ENCODE measurements around the gene DDA1.
A peak's percentile ranks its signal among the peaks of the same experiment; 100 is the strongest.
"Not testable (repeated sequence)": the region's sequence is repeated elsewhere in the genome, so short reads cannot be mapped to it uniquely, and the experiment has no call there.

Gene DDA1

DNA sequence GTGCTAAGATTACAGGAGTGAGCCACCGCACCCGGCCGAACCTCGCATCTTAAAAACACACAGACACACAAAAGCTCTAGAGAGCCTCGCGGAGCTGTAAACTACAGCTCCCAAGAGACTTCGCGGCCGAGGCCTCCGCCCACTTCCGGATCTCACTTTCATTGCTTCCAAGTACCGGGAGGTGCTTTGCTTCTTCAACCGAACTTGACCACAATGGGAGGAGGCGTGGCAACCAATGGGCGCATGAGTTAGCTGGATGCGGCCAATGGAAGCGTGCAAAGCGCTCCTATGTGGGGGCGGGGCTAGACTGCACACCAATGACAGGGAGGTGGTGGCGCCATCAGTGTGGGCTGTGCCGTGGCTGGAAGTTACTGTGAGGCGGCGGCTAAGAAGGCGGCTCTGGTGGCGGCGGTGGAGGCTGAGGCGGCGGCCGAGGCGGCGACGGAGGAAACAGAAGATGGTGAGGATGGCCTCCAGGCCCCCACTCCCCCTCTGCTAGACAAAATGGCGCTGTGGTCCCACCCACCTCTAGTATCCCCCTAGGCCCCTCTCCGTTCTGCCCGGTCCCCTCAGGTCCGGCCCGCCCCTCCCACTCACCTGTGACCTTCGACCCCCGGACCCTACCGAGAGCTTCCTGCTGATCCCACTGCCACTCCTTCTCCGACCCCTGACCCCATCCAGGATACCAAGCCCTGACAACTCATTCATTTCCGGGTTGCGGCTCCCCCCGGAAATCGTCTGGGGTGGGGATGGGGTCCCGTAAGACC lies at the start of gene DDA1:
Gene DDA1 (plus strand): TSS at position 366 of the 767 bp plus-strand sequence. CDS start 92 bp downstream, at position 458.
- peak within 1 kb of the TSS; percentile 90 for H3K4me3 Mint-ChIP-seq
- peaks cover 56% of the 10 kb centered on the region for H3K4me1 Mint-ChIP-seq
- peaks cover 25% of the 10 kb centered on the region for H3K36me3 Mint-ChIP-seq
- H3K27me3 Mint-ChIP-seq = no peaks in the 10 kb centered on the region
- H3K27ac Mint-ChIP-seq = peak within 1 kb of the TSS; percentile 86
- peak; percentile 90 for ATAC-seq
- no peaks in the 10 kb centered on the region for H3K9me3 Mint-ChIP-seq

DNA sequence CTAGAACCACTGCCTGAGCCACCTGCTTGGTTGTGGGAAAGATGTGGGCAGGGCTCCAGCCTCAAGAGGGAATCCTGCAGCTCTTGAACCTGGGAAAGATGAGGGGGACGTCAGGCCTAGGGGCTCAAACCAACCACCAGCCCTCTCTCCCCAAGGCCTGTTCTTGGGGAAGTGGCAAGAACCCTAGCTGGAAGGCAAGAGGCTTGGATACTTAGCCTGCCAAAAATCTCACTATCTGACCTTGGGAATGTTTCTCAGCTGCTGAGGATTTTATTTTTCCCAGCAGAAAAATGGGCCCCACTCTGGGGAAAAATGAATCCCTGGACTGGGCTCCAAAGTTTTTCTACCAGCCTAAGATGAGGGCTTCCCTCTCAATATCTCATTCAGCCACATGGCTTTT lies 49.4 kb upstream of the DDA1 start:
- H3K27ac Mint-ChIP-seq = no peak overlapping the region
- peaks cover 7% of the 10 kb centered on the region for H3K4me1 Mint-ChIP-seq
- ATAC-seq = no peak
- H3K4me3 Mint-ChIP-seq = no peak overlapping the region
- no peaks in the 10 kb centered on the region for H3K36me3 Mint-ChIP-seq
- no peaks in the 10 kb centered on the region for H3K27me3 Mint-ChIP-seq
- H3K9me3 Mint-ChIP-seq = no peaks in the 10 kb centered on the region

DNA sequence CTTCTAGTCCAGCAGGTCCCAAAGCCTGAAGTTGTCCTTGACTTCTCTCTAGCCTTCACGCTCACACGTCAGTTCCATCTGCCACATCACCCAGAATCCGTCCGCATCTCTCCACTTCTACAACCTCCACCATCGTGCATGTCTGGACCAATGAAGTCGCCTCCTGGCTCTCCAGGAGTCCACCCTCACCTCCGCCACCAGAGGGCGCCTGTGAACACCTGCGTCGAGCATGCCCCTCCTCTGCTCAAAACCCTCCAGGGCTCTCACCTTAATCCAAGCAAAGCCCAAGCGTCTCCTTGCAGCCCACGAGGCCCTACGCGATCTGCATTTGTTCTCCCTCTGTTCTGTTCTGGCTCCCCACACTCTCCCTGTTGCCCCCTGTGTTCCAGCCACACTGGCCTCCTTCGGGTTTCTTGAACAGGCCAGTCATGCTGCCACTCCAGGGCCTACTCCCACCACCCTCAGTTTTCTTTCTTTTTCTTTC lies 48.5 kb upstream of the DDA1 start:
- Mint-ChIP-seq H3K4me1 (peaks cover 8% of the 10 kb centered on the region), H3K9me3 (no peaks in the 10 kb centered on the region), H3K36me3 (no peaks in the 10 kb centered on the region), H3K4me3 (no peak overlapping the region), H3K27ac (no peak overlapping the region), H3K27me3 (no peaks in the 10 kb centered on the region)
- peak; percentile 97 for ATAC-seq

DNA sequence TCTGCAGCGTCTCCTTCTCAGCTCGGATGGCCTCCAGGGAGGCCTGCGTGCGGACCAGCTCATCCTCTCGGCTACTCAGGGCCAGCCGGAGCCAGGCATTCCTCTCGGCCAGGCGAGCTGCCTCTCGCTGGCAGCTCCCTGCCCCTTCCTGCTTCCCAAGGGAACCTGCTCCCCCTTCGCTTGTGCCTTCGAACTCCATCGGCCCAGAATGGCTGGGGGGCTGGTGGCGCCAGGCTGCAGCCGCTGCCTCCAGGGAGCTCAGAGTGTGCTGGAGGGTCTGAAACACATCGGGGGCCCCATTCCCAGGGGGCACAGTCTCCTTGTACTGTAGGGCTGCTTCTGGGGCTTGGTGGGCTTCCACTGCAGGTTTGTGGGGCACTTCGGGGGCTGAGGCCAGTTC lies 46.8 kb upstream of the DDA1 start:
- Mint-ChIP-seq H3K4me3 (no peak overlapping the region), H3K36me3 (no peaks in the 10 kb centered on the region), H3K27me3 (no peaks in the 10 kb centered on the region), H3K4me1 (peaks cover 19% of the 10 kb centered on the region), H3K9me3 (no peaks in the 10 kb centered on the region), H3K27ac (no peak overlapping the region)
- no peak for ATAC-seq

DNA sequence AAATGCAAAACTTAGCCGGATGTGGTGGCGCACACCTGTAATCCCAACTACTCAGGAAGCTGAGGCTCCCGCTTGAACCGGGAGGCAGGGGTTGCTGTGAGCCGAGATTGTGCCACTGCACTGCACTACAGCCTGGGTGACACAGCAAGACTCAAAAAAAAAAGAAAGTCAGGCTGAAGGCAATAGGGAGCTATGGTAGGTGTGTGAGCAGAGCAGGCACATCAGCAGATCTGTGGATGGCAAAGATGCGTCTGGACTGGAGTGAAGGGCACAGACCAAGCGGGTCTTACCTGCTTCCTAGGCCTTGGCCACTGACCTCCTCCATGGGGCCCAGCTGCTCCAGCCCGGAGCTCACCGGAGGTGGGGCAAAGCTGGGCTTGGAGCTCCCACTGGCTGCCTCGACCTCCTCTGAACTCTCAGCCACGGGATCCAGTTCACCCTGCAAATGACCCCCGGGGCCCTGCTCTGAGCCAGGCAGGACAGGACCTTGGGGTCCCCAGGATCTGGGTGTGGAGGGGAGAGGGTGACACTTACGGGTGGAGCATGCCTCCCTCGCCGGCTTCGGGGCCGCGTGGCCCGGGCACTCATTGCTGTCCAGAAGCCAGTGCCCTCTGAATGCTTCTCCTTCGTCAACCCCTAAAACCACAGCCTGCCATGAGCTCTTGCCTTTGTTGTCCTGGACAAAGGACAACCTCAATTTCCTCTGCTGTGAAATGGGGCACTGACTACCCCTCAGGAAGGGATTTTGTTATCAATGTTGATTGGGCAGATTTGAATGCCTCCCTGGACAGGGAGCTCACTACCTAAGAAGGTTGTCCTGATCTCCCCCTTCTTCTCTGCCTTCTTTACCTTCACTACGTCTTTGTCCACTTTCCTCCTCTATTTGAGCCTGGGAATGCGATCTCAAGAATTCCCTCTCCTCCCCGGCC lies 45.4 kb upstream of the DDA1 start:
- ATAC-seq = no peak
- H3K4me1 Mint-ChIP-seq = peaks cover 30% of the 10 kb centered on the region
- no peaks in the 10 kb centered on the region for H3K27me3 Mint-ChIP-seq
- no peaks in the 10 kb centered on the region for H3K9me3 Mint-ChIP-seq
- H3K27ac Mint-ChIP-seq = peak overlapping the region; percentile 76
- H3K36me3 Mint-ChIP-seq = no peaks in the 10 kb centered on the region
- H3K4me3 Mint-ChIP-seq = no peak overlapping the region

DNA sequence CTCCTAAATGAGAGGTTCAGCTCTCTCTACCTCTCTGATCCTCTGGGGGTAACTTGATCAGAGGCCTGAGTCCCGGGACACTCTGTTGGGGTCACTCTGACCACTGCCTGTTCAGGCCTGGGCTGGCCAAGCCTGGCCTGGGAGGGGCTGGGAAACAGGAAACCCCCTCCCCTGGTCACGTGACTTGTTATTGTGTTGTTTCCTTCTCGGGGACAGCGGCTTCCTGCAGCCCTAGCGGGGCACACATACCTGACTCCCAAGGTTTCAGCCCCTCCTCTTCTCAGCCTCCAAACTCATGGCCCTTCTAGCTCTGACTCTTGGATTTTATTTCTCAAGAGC lies 44.8 kb upstream of the DDA1 start, which contains the start of gene USHBP1:
Gene USHBP1 (minus strand): TSS at position 105 of the 339 bp plus-strand sequence. CDS start 446 bp downstream, outside the sequence.
- peaks cover 3% of the 10 kb centered on the region for H3K36me3 Mint-ChIP-seq
- no peak within 1 kb of the TSS for H3K4me3 Mint-ChIP-seq
- H3K27me3 Mint-ChIP-seq = no peaks in the 10 kb centered on the region
- no peak for ATAC-seq
- H3K4me1 Mint-ChIP-seq = peaks cover 30% of the 10 kb centered on the region
- H3K27ac Mint-ChIP-seq = peak within 1 kb of the TSS; percentile 90
- no peaks in the 10 kb centered on the region for H3K9me3 Mint-ChIP-seq

DNA sequence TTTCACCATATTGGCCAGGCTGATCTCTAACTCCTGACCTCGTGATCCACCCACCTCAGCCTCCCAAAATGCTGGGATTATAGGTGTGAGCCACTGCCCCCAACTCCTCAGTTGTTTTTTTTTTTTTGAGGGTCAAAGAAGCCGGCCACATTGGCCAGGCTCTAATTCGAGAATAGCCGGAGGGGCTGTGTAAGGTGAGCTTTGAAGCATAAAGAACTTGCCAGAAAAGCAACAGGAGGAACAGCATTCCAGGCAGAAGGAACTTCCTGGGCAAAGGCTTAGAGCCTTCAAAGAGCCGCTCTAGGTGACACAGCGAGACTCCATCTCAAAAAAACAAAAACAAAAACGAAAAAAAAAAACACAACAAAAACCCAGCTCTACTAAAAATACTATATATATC lies 43.3 kb upstream of the DDA1 start:
- Mint-ChIP-seq H3K27ac (peak overlapping the region; percentile 90), H3K36me3 (peaks cover 14% of the 10 kb centered on the region), H3K27me3 (no peaks in the 10 kb centered on the region), H3K4me3 (peak overlapping the region; percentile 12), H3K4me1 (peaks cover 23% of the 10 kb centered on the region), H3K9me3 (no peaks in the 10 kb centered on the region)
- ATAC-seq = no peak

DNA sequence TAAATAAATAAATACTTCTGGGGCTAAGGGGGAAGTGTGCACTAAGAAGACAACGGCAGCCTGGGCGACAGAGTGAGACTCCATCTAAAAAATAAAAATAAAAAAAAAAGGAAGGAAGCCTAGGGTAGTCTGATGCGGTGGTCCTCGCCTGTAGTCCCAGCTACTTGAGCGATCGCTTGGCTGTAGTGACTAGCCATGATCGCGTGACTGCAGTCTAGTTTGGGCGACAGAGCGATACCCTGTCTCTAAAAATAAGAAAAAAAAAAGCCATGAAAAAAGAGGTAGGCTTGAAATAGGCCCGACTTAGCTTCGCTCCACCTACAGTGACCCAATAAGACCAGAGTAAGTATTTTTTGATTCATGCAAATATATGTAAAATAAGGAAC lies 42.8 kb upstream of the DDA1 start:
- Mint-ChIP-seq H3K27ac (peak overlapping the region; percentile 90), H3K9me3 (no peaks in the 10 kb centered on the region), H3K4me3 (peak overlapping the region; percentile 87), H3K27me3 (no peaks in the 10 kb centered on the region), H3K36me3 (peaks cover 19% of the 10 kb centered on the region), H3K4me1 (peaks cover 22% of the 10 kb centered on the region)
- ATAC-seq = no peak

DNA sequence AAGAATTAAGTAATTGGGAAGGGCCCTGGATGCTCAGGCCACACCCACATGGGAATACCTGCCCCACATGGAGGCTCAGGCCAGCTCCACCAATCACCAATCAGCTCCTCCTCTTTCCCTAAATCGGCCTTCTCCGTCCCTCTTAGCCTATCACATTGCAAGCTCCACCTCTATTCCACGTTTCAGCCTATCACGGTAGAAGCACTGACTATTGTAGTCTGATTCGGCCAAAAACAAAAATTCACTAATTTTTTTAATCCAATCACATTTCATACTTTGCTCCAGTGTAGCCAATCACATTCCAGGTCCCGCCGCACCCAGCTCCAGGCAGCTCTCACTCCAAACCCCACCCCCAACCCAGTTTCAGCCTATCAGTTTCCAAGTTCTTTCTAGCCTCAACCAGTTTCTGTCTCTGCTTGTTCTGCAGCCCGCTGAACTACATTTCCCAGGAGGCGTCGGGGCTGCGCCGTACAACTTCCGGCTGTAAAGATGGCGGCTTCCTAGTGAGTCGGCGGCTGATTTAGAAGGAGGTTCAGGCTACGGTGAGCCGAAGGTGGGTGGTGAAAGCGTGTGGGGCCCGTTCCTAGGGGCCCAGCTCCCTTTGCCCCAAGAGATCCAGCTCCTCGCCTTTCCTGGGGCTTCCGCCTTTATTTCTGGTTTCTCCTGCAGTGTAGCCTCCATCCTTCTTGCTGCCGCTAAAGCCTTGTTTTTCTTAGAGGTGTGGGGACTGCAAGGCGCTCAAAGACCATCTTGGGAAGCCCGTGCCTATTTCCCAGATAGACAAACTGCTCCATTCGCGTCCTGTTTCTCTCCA lies 42.2 kb upstream of the DDA1 start, which contains the start of gene BABAM1:
Gene BABAM1 (plus strand): TSS at position 469 of the 814 bp plus-strand sequence. CDS start 1,364 bp downstream, outside the sequence.
- peak within 1 kb of the TSS; percentile 87 for H3K4me3 Mint-ChIP-seq
- H3K4me1 Mint-ChIP-seq = peaks cover 22% of the 10 kb centered on the region
- H3K27ac Mint-ChIP-seq = peak within 1 kb of the TSS; percentile 90
- ATAC-seq = peak; percentile 98
- H3K27me3 Mint-ChIP-seq = no peaks in the 10 kb centered on the region
- no peaks in the 10 kb centered on the region for H3K9me3 Mint-ChIP-seq
- peaks cover 25% of the 10 kb centered on the region for H3K36me3 Mint-ChIP-seq

DNA sequence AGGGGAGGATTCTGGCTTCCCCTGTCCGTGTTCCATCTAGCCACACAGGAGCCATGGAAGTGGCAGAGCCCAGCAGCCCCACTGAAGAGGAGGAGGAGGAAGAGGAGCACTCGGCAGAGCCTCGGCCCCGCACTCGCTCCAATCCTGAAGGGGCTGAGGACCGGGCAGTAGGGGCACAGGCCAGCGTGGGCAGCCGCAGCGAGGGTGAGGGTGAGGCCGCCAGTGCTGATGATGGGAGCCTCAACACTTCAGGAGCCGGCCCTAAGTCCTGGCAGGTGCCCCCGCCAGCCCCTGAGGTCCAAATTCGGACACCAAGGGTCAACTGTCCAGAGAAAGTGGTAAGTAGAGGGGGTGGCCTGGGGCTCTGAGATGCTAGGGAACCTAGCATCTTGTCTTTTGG lies 40.6 kb upstream of the DDA1 start:
- H3K27ac Mint-ChIP-seq = no peak overlapping the region
- no peaks in the 10 kb centered on the region for H3K27me3 Mint-ChIP-seq

DNA sequence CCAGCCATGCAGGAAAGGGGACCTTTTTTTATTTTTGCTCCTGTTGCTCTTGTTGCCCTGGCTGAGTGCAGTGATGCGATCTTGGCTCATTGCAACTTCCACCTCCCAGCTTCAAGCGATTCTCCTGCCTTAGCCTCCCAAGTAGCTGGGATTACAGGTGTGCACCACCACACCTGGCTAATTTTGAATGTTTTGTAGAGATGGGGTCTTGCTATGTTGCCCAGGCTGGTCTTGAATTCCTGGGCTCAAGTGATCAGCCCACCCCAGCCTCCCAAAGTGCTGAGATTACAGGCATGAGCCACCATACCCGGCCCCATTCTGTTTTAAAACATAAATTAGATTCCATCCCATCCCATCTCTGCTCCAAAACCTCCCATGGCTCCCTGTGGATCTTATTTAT lies 34.5 kb upstream of the DDA1 start:
- not testable (repeated sequence) for ATAC-seq, H3K4me1 Mint-ChIP-seq, H3K27me3 Mint-ChIP-seq, H3K4me3 Mint-ChIP-seq, H3K27ac Mint-ChIP-seq, H3K9me3 Mint-ChIP-seq
- H3K36me3 Mint-ChIP-seq = peaks cover 44% of the 10 kb centered on the region

More for the DNA sequence above, 40.6 kb upstream of the DDA1 start:
- H3K4me3 Mint-ChIP-seq = peak overlapping the region; percentile 87
- no peak for ATAC-seq
- peaks cover 25% of the 10 kb centered on the region for H3K36me3 Mint-ChIP-seq
- H3K9me3 Mint-ChIP-seq = no peaks in the 10 kb centered on the region
- H3K4me1 Mint-ChIP-seq = peaks cover 22% of the 10 kb centered on the region

DNA sequence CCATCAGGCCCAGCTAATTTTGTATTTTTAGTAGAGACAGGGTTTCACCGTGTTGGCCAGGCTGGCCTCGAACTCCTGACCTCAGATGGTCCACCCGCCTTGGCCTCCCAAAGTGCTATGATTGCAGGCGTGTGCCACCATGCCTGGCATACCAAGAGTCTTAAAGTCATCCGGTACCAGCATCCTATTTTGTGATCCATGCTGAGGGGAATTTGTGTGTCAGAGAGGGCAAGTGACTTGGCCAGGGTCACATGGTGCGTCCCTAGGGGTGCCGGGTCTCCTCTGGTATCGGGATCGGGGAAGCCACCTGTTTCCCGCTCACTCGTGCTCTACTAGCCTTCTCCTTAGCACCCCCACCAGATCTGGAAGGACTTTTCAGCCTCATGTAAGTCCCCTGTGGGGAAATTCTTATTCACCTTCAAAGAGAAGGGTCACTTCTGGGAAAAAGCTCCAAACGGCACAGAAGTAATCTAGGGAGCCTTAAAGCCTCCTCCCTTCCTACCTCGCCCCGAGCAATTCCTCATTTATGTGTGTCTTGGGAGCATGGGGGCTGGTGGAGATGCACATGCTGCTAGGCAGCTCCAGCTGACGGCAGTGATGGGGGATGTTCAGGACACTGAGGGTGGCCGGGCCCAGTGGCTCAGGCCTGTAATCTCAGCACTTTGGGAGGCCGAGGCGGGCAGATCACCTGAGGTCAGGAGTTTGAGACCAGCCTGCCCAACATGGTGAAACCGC lies 33.8 kb upstream of the DDA1 start:
- Mint-ChIP-seq H3K9me3 (no peaks in the 10 kb centered on the region), H3K4me3 (no peak overlapping the region), H3K27me3 (no peaks in the 10 kb centered on the region)

DNA sequence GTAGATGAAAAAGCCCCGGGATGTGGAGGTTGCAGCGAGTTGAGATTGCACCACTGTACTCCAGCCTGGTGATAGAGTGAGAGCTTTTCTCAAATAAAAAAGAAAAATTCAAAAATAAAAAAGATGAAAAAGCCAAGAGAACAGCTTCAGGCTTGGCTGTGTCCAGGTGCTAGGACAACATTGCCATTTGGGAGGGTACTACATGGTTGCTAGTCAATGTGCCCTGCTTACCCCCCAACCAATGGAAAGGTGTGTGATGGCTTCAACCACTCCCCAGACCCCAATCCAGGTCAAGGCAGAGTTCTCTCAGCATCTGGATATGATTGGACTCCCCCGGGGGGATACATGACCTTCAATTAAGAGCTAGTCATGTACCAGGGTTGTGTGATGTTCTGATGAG lies 29.9 kb upstream of the DDA1 start:
- H3K9me3 Mint-ChIP-seq = no peaks in the 10 kb centered on the region

More for the DNA sequence above, 33.8 kb upstream of the DDA1 start:
- no peak for ATAC-seq
- Mint-ChIP-seq H3K36me3 (peaks cover 37% of the 10 kb centered on the region), H3K27ac (no peak overlapping the region), H3K4me1 (no peaks in the 10 kb centered on the region)

More for the DNA sequence above, 29.9 kb upstream of the DDA1 start:
- Mint-ChIP-seq H3K36me3 (peaks cover 38% of the 10 kb centered on the region), H3K4me1 (peaks cover 25% of the 10 kb centered on the region), H3K27me3 (no peaks in the 10 kb centered on the region), H3K4me3 (no peak overlapping the region), H3K27ac (no peak overlapping the region)
- ATAC-seq = no peak
